CD14-positive monocyte (primary cell): ENCODE results near the gene GPHN. TPM values are rescaled to one million over a fixed set of nuclear protein-coding genes. Genes with fewer than 3 reads are reported as not detected.

Source experiments
- DNase-seq, 3 donors: peaks; one replicate each; pipeline ENCODE4 v3.0.0-alpha.2; 2011 to 2022
- H2AFZ ChIP-seq: 2 replicates; pipeline ENCODE4 v1.6.0; 2012; ENCODE audit warnings: mild to moderate bottlenecking, low read depth, low read length, inconsistent platforms; ENCODE audit not compliant: insufficient read depth, poor library complexity, severe bottlenecking
- H3K27ac ChIP-seq, 2 donors: 1 replicate in 1 of 2; 2 replicates in 1 of 2; pipeline ENCODE4 v1.5.1; 2012 to 2013; ENCODE audit warnings: low read length in 2 of 2, control low read depth in 1 of 2, inconsistent platforms in 1 of 2, low read depth in 1 of 2, mild to moderate bottlenecking in 1 of 2
- H3K27me3 ChIP-seq, 2 donors: one replicate each; pipeline versions ENCODE4 v1.6.0 to v1.6.1; 2011 to 2013; ENCODE audit warnings: low read length in 2 of 2; ENCODE audit not compliant: control insufficient read depth in 2 of 2, insufficient read depth in 2 of 2
- H3K36me3 ChIP-seq, 2 donors: replicated peaks in 1 of 2; 1 replicate in 1 of 2; 2 replicates in 1 of 2; pipeline versions ENCODE4 v1.5.1 to v1.6.1; 2012 to 2013; ENCODE audit warnings: low read length in 2 of 2, control low read depth in 1 of 2, inconsistent platforms in 1 of 2, mild to moderate bottlenecking in 1 of 2; ENCODE audit not compliant: insufficient read depth in 2 of 2, control insufficient read depth in 1 of 2
- H3K4me1 ChIP-seq, 2 donors: 1 replicate in 1 of 2; 2 replicates in 1 of 2; pipeline versions ENCODE4 v1.5.1 to v1.6.1; 2012 to 2013; ENCODE audit warnings: low read length in 2 of 2, control low read depth in 1 of 2, inconsistent platforms in 1 of 2, mild to moderate bottlenecking in 1 of 2, moderate library complexity in 1 of 2; ENCODE audit not compliant: insufficient read depth in 2 of 2, control insufficient read depth in 1 of 2
- H3K4me2 ChIP-seq: replicated peaks from 2 replicates; pipeline ENCODE3; 2012; ENCODE audit warnings: low read length, moderate library complexity, mild to moderate bottlenecking; ENCODE audit not compliant: poor library complexity, severe bottlenecking; ENCODE audit errors: extremely low read depth
- H3K4me3 ChIP-seq, 3 experiments: fragments of 200-600 bp in 1 of 3; sonication (generic) in 1 of 3; replicated peaks in 1 of 3; 1 replicate in 2 of 3; 2 replicates in 1 of 3; pipeline ENCODE4 v1.5.1; 2011 to 2013; ENCODE audit warnings: low read length in 3 of 3, mild to moderate bottlenecking in 3 of 3, control low read depth in 2 of 3, low read depth in 2 of 3, inconsistent platforms in 1 of 3, moderate library complexity in 1 of 3
- H3K79me2 ChIP-seq: 2 replicates; pipeline ENCODE4 v1.6.0; 2012; ENCODE audit warnings: mild to moderate bottlenecking, control low read depth, inconsistent platforms, low read length, moderate library complexity; ENCODE audit not compliant: insufficient read depth
- H3K9ac ChIP-seq: 2 replicates; pipeline ENCODE4 v1.6.0; 2017; ENCODE audit warnings: low read length, mild to moderate bottlenecking; ENCODE audit not compliant: insufficient read depth, poor library complexity, severe bottlenecking
- H3K9me3 ChIP-seq, 2 donors: replicated peaks in 1 of 2; 1 replicate in 1 of 2; 2 replicates in 1 of 2; pipeline versions ENCODE4 v1.5.1 to v1.6.1; 2012 to 2013; ENCODE audit warnings: low read length in 2 of 2, control low read depth in 1 of 2; ENCODE audit not compliant: control insufficient read depth in 1 of 2, insufficient read depth in 1 of 2
- H4K20me1 ChIP-seq: 2 replicates; pipeline ENCODE4 v1.6.0; 2012; ENCODE audit warnings: mild to moderate bottlenecking, low read length, control low read depth, moderate library complexity; ENCODE audit not compliant: insufficient read depth
- H3K27ac Mint-ChIP-seq, 7 donors: one replicate each; pipeline ENCODE4 v1.8.0; 2020; ENCODE audit warnings: mild to moderate bottlenecking in 7 of 7, mixed read lengths in 7 of 7, moderate library complexity in 6 of 7, inconsistent platforms in 2 of 7
- H3K27me3 Mint-ChIP-seq, 3 donors: one replicate each; pipeline ENCODE4 v1.8.0; 2021 to 2022; ENCODE audit warnings: low read depth in 3 of 3, mild to moderate bottlenecking in 3 of 3, mixed read lengths in 3 of 3, moderate library complexity in 3 of 3, inconsistent platforms in 1 of 3
- H3K36me3 Mint-ChIP-seq, 2 donors: one replicate each; pipeline ENCODE4 v1.8.0; 2020; ENCODE audit warnings: mixed read lengths in 2 of 2, inconsistent platforms in 1 of 2, mild to moderate bottlenecking in 1 of 2
- H3K4me1 Mint-ChIP-seq: one replicate; pipeline ENCODE4 v1.8.0; 2020; ENCODE audit warnings: mild to moderate bottlenecking, mixed read lengths
- H3K4me3 Mint-ChIP-seq, 2 donors: one replicate each; pipeline ENCODE4 v1.8.0; 2020; ENCODE audit warnings: mild to moderate bottlenecking in 2 of 2, mixed read lengths in 2 of 2, moderate library complexity in 1 of 2
- H3K9me3 Mint-ChIP-seq, 7 donors: one replicate each; pipeline ENCODE4 v1.8.0; 2020 to 2022; ENCODE audit warnings: mixed read lengths in 7 of 7, mild to moderate bottlenecking in 6 of 7, moderate library complexity in 6 of 7, inconsistent platforms in 2 of 7
- WGBS: methylation state at CpG from one replicate; pipeline ENCODE4 v1.1.5; 2013; ENCODE audit warnings: missing lambda C conversion rate; ENCODE audit not compliant: insufficient coverage; 5-methylcytosine and 5-hydroxymethylcytosine counted together
- intact Hi-C, 2 donors: fragments of 100-400 bp; cut with micrococcal nuclease; formaldehyde crosslinking; loops; one replicate each; pipeline versions ENCODE4 v1.15.0 to v1.15.1; 2023
- polyA plus RNA-seq, 3 donors: library from polyadenylated mRNA; depleted of rRNA in 1 of 3; unstranded in 2 of 3; stranded (reverse) in 1 of 3; fragments of 300-500 nt in 2 of 3; fragments of >200 nt in 1 of 3; fragmentation: Illumina TruSeq in 2 of 3; gene quantifications; 1 replicate in 2 of 3; 2 replicates in 1 of 3; pipeline ENCODE4 v1.2.3, GENCODE V29; 2012 to 2021
- TF ChIP-seq, protein P1 (sequence below): fragments of 200-600 bp; IDR thresholded peaks from one replicate; pipeline ENCODE4 v1.8.0; 2022; ENCODE audit warnings: antibody characterized with exemption, mild to moderate bottlenecking

Gene GPHN
- polyA plus RNA-seq, 3 donors = 1.9 to 3.1 (median 3.0) TPM

DNA sequence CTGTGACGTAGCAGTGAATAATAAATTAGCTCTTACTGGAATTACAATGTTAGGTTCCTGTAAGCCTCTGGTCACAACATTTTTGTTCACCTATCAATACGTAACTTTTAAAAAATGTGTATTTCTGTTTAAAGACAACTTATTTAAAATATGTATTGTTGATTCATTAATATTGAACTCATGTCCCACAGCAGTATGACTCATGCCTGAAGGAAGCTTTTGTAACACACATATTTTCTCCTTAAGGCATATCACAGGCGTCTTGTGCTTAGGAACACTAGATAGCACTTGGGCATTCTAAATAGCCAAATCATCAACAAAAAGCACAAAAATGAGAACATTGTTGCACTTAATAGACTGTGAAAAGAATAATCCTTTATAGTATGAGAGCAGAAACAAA is 92.5 kb downstream of the GPHN start:
- Histone ChIP-seq H3K79me2 (no peaks in the 10 kb centered on the region), H3K36me3 (no peaks in the 10 kb centered on the region), H3K27ac (no peak overlapping the region), H3K9me3 (peaks cover 19 to 30% of the 10 kb centered on the region in 2 donors), H3K4me2 (no peak overlapping the region), H3K9ac (no peak overlapping the region), H2AFZ (no peak overlapping the region), H3K27me3 (no peaks in the 10 kb centered on the region), H4K20me1 (no peaks in the 10 kb centered on the region), H3K4me1 (no peaks in the 10 kb centered on the region), H3K4me3 (no peak overlapping the region)
- intact Hi-C loops = no loop called here
- no peak overlapping the region for H3K27ac Mint-ChIP-seq
- DNase-seq = no peak
- H3K9me3 Mint-ChIP-seq = peaks cover 14 to 35% (median 25%) of the 10 kb centered on the region in 7 donors
- no CpG with 5 or more reads among the region's 3 CpGs for WGBS
- peaks cover 2% of the 10 kb centered on the region for H3K4me1 Mint-ChIP-seq
- H3K4me3 Mint-ChIP-seq = no peak overlapping the region
- TF ChIP-seq, protein P1, sequence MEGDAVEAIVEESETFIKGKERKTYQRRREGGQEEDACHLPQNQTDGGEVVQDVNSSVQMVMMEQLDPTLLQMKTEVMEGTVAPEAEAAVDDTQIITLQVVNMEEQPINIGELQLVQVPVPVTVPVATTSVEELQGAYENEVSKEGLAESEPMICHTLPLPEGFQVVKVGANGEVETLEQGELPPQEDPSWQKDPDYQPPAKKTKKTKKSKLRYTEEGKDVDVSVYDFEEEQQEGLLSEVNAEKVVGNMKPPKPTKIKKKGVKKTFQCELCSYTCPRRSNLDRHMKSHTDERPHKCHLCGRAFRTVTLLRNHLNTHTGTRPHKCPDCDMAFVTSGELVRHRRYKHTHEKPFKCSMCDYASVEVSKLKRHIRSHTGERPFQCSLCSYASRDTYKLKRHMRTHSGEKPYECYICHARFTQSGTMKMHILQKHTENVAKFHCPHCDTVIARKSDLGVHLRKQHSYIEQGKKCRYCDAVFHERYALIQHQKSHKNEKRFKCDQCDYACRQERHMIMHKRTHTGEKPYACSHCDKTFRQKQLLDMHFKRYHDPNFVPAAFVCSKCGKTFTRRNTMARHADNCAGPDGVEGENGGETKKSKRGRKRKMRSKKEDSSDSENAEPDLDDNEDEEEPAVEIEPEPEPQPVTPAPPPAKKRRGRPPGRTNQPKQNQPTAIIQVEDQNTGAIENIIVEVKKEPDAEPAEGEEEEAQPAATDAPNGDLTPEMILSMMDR = no peak
- no peaks in the 10 kb centered on the region for H3K36me3 Mint-ChIP-seq
- peaks cover 0 to 1% (median 0%) of the 10 kb centered on the region in 3 donors for H3K27me3 Mint-ChIP-seq

DNA sequence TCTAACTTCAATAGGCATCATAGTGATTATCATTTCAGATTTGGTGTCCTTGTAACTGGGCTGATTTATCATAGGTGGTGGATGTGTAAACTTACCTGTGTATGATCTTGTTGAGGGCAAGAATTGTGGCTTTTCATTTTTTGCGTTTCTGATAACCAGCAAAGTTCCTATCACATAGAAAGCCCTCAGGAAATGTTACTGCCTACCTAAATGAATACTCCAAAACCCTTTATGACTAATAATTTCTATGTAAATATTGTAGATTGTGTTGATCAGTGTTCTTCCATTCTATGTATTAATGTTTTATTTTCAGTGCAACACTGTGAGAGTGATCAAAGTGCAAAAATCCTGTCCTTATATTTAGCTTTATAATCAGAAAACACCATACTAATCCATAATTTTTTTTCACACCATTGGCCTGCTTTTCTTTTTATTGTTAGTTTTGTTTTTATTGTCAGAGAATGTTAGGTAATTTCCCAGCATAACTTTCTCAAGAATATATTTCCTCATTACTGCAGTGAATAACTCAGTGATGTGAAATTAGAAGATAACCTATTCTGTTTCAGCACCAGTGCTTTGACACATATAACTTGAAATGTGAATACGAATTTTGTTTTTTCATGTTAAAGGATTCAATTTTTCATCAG is 94.1 kb downstream of the GPHN start:
- Mint-ChIP-seq H3K9me3 (peaks cover 9 to 29% (median 14%) of the 10 kb centered on the region in 7 donors), H3K27ac (no peak overlapping the region)
- no peak overlapping the region for H2AFZ ChIP-seq

More for the DNA sequence above, 94.1 kb downstream of the GPHN start:
- Mint-ChIP-seq H3K4me1 (peaks cover 2% of the 10 kb centered on the region), H3K4me3 (no peak overlapping the region), H3K36me3 (no peaks in the 10 kb centered on the region), H3K27me3 (peaks cover 0 to 1% (median 0%) of the 10 kb centered on the region in 3 donors)
- H3K9me3 ChIP-seq = peaks cover 5 to 16% of the 10 kb centered on the region in 2 donors
- no peak overlapping the region for H3K4me2 ChIP-seq
- H3K4me3 ChIP-seq = no peak overlapping the region
- no peaks in the 10 kb centered on the region for H4K20me1 ChIP-seq
- no peaks in the 10 kb centered on the region for H3K27me3 ChIP-seq
- TF ChIP-seq, protein P1 = no peak
- no CpG with 5 or more reads among the region's 2 CpGs for WGBS
- no peak overlapping the region for H3K9ac ChIP-seq
- H3K36me3 ChIP-seq = no peaks in the 10 kb centered on the region
- H3K79me2 ChIP-seq = no peaks in the 10 kb centered on the region
- DNase-seq = no peak
- no peaks in the 10 kb centered on the region for H3K4me1 ChIP-seq
- no peak overlapping the region for H3K27ac ChIP-seq
- intact Hi-C loops = no loop called here
